HCT116 (cell line): ENCODE measurements around the gene CCP110. TPM values are rescaled to one million over a fixed set of nuclear protein-coding genes. Genes with fewer than 3 reads are reported as not detected.

Experiments
- ATAC-seq: fragments of 200-7000 bp; cut with Tn5 transposase; 2 replicates; pipeline ENCODE4 v1.9.1; 2020; ENCODE audit warnings: mild to moderate bottlenecking, moderate library complexity
- BruUV-seq: library from RNA; stranded (reverse); fragments of 400-500 nt; replicated peaks from 2 replicates; lab custom pipeline; 2021; lab: Mats Ljungman, UMichigan
- CTCF ChIA-PET: fragments of 300-600 bp; sonication (Branson Sonifier 250); formaldehyde crosslinking; loops from one replicate; lab custom pipeline; 2021; ENCODE audit warnings: antibody characterized with exemption; lab: Charles Lee
- POLR2A ChIA-PET: fragments of 300-600, 350-600 bp; sonication (Branson Sonifier 250); formaldehyde crosslinking; loops from one replicate; lab custom pipeline; 2021; ENCODE audit warnings: antibody characterized with exemption; lab: Charles Lee
- RAD21 ChIA-PET, 2 experiments: fragments of 300-600 bp; sonication (Branson Sonifier 250); formaldehyde crosslinking; loops; one replicate each; lab custom pipeline; 2023; ENCODE audit warnings: low total read pairs in 2 of 2; ENCODE audit not compliant: uncharacterized antibody in 2 of 2, unreplicated experiment in 2 of 2, low non-redundant PET in 1 of 2; lab: Charles Lee
- DNase-seq: peaks from one replicate; pipeline ENCODE4 v3.0.0-alpha.2; 2010; ENCODE audit warnings: low read depth, low spot score
- H2AFZ ChIP-seq: fragments of 200-600 bp; shearing (Covaris generic), sonication (generic); 2 replicates; pipeline ENCODE4 v1.6.1; 2017; ENCODE audit warnings: low read depth, mixed run types, mixed read lengths, antibody characterized with exemption, low read length; ENCODE audit not compliant: poor library complexity, severe bottlenecking
- H3K27ac ChIP-seq: 2 replicates; pipeline ENCODE4 v1.5.1; 2012; ENCODE audit warnings: low read depth, low read length
- H3K27me3 ChIP-seq: fragments of 200-600 bp; sonication (generic); 2 replicates; pipeline ENCODE4 v1.6.1; 2016; ENCODE audit warnings: mixed run types, low read length, mixed read lengths; ENCODE audit not compliant: insufficient read depth
- H3K36me3 ChIP-seq, 2 experiments: fragments of 200-500 bp in 1 of 2; fragments of 200-600 bp in 1 of 2; sonication (Bioruptor generic) in 1 of 2; sonication (generic) in 1 of 2; 2 replicates each; pipeline versions ENCODE4 v1.5.1 to v1.6.1; 2014 to 2016; ENCODE audit warnings: low read length in 2 of 2, inconsistent platforms in 1 of 2, mixed read lengths in 1 of 2, mixed run types in 1 of 2; ENCODE audit not compliant: insufficient read depth in 2 of 2, control insufficient read depth in 1 of 2
- H3K4me1 ChIP-seq, 2 experiments: fragments of 200-600 bp in 1 of 2; sonication (generic) in 1 of 2; 2 replicates each; pipeline versions ENCODE4 v1.5.1 to v1.6.1; 2012 to 2017; ENCODE audit warnings: low read length in 2 of 2, inconsistent platforms in 1 of 2, mild to moderate bottlenecking in 1 of 2, mixed read lengths in 1 of 2, mixed run types in 1 of 2, moderate library complexity in 1 of 2; ENCODE audit not compliant: insufficient read depth in 2 of 2, control insufficient read depth in 1 of 2
- H3K4me2 ChIP-seq: fragments of 200-600 bp; sonication (generic); 2 replicates; pipeline ENCODE4 v1.6.1; 2017; ENCODE audit warnings: mixed run types, low read length, mixed read lengths
- H3K4me3 ChIP-seq, 2 experiments: fragments of 200-600 bp in 1 of 2; sonication (generic) in 1 of 2; replicated peaks in 1 of 2; 2 replicates each; pipeline ENCODE4 v1.5.1; 2011 to 2016; ENCODE audit warnings: low read length in 2 of 2, control low read depth in 1 of 2, low read depth in 1 of 2, mild to moderate bottlenecking in 1 of 2, mixed read lengths in 1 of 2, mixed run types in 1 of 2
- H3K79me2 ChIP-seq: fragments of 200-600 bp; sonication (generic); 2 replicates; pipeline ENCODE4 v1.6.1; 2017; ENCODE audit warnings: mild to moderate bottlenecking, mixed run types, low read length, moderate library complexity, mixed read lengths; ENCODE audit not compliant: insufficient read depth
- H3K9ac ChIP-seq: fragments of 200-600 bp; sonication (generic); 2 replicates; pipeline ENCODE4 v1.6.1; 2016; ENCODE audit warnings: low read length, mixed read lengths
- H3K9me2 ChIP-seq: fragments of 200-600 bp; sonication (generic), shearing (Covaris generic); 2 replicates; pipeline ENCODE4 v1.6.1; 2017; ENCODE audit warnings: mixed run types, mild to moderate bottlenecking, moderate library complexity; ENCODE audit not compliant: insufficient read depth
- H3K9me3 ChIP-seq, 2 experiments: fragments of 200-500 bp in 1 of 2; fragments of 200-600 bp in 1 of 2; sonication (Bioruptor generic) in 1 of 2; sonication (generic) in 1 of 2; 2 replicates each; pipeline ENCODE4 v1.6.1; 2014 to 2017; ENCODE audit warnings: low read length in 2 of 2, mixed read lengths in 2 of 2, inconsistent platforms in 1 of 2, low read depth in 1 of 2, mild to moderate bottlenecking in 1 of 2, mixed run types in 1 of 2, moderate library complexity in 1 of 2; ENCODE audit not compliant: control insufficient read depth in 1 of 2, insufficient read depth in 1 of 2
- H4K20me1 ChIP-seq: fragments of 200-600 bp; sonication (generic), shearing (Covaris generic); 2 replicates; pipeline ENCODE4 v1.6.1; 2017; ENCODE audit warnings: mixed run types, mild to moderate bottlenecking, moderate library complexity; ENCODE audit not compliant: insufficient read depth
- CBX3 ChIP-seq: IDR thresholded peaks from 2 replicates; pipeline ENCODE4 v1.6.1; 2012; ENCODE audit warnings: low read depth
- CEBPB ChIP-seq: IDR thresholded peaks from 2 replicates; pipeline ENCODE4 v1.6.1; 2012; ENCODE audit warnings: low read depth
- EGR1 ChIP-seq: IDR thresholded peaks from 2 replicates; pipeline ENCODE4 v1.6.1; 2012; ENCODE audit warnings: low read depth
- ELF1 ChIP-seq: IDR thresholded peaks from 2 replicates; pipeline ENCODE4 v1.6.1; 2012; ENCODE audit warnings: low read depth, borderline replicate concordance
- EZH2phosphoT487 ChIP-seq: fragments of 200-600 bp; IDR thresholded peaks from 2 replicates; pipeline ENCODE4 v1.6.1; 2018; ENCODE audit warnings: antibody characterized with exemption, borderline replicate concordance
- FOSL1 ChIP-seq: IDR thresholded peaks from 2 replicates; pipeline ENCODE4 v1.6.1; 2012; ENCODE audit warnings: low read depth
- JUND ChIP-seq: IDR thresholded peaks from 2 replicates; pipeline ENCODE4 v1.6.1; 2012
- MAX ChIP-seq: IDR thresholded peaks from 2 replicates; pipeline ENCODE4 v1.6.1; 2012
- POLR2A ChIP-seq: IDR thresholded peaks from 2 replicates; pipeline ENCODE4 v1.7.0; 2011; ENCODE audit warnings: borderline replicate concordance; ENCODE audit not compliant: insufficient read depth, insufficient read length; ENCODE audit errors: extremely low read depth
- POLR2AphosphoS5 ChIP-seq: IDR thresholded peaks from 2 replicates; pipeline ENCODE4 v1.6.1; 2011; ENCODE audit warnings: mild to moderate bottlenecking, low read depth, low read length, moderate library complexity
- RAD21 ChIP-seq: IDR thresholded peaks from 2 replicates; pipeline ENCODE4 v1.6.1; 2012; ENCODE audit warnings: low read depth, mild to moderate bottlenecking
- SIN3A ChIP-seq: IDR thresholded peaks from 2 replicates; pipeline ENCODE4 v1.6.1; 2012; ENCODE audit warnings: low read depth
- SP1 ChIP-seq: IDR thresholded peaks from 2 replicates; pipeline ENCODE4 v1.6.1; 2012; ENCODE audit warnings: low read depth
- TCF7L2 ChIP-seq: IDR thresholded peaks from 2 replicates; pipeline ENCODE4 v1.7.0; 2011; ENCODE audit warnings: borderline replicate concordance, inconsistent platforms; ENCODE audit not compliant: insufficient read depth, insufficient read length; ENCODE audit errors: extremely low read depth
- ZBTB33 ChIP-seq: IDR thresholded peaks from 2 replicates; pipeline ENCODE4 v1.6.1; 2011; ENCODE audit warnings: mild to moderate bottlenecking, low read length, moderate library complexity; ENCODE audit not compliant: insufficient replicate concordance; ENCODE audit errors: extremely low read depth
- ZFX ChIP-seq: fragments of 450-650 bp; IDR thresholded peaks from 2 replicates; pipeline ENCODE4 v1.6.1; 2017
- intact Hi-C: fragments of 100-400 bp; cut with micrococcal nuclease; formaldehyde crosslinking; loops from 2 replicates; pipeline ENCODE4 v1.10.0; 2022
- total RNA-seq: library from RNA; stranded (reverse); gene quantifications from one replicate; pipeline ENCODE4 v1.2.1, GENCODE V29; 2021; ENCODE audit not compliant: unreplicated experiment
- TF ChIP-seq, protein P1 (sequence below), 3 experiments: fragments of 200-600 bp in 1 of 3; sonication (generic) in 1 of 3; IDR thresholded peaks in 2 of 3; conservative IDR thresholded peaks in 1 of 3; 2 replicates each; pipeline ENCODE4 v1.5.1; 2012 to 2017; ENCODE audit warnings: low read depth in 2 of 3, low read length in 2 of 3, antibody characterized with exemption in 1 of 3, borderline replicate concordance in 1 of 3, control low read depth in 1 of 3, mild to moderate bottlenecking in 1 of 3, mixed read lengths in 1 of 3, mixed run types in 1 of 3, moderate library complexity in 1 of 3; ENCODE audit not compliant: insufficient read depth in 1 of 3
- TF ChIP-seq, protein P2 (sequence below): IDR thresholded peaks from 2 replicates; pipeline ENCODE4 v1.6.1; 2012

Gene CCP110
- total RNA-seq, 1 experiment from 2014 or later = 21.4 TPM

DNA sequence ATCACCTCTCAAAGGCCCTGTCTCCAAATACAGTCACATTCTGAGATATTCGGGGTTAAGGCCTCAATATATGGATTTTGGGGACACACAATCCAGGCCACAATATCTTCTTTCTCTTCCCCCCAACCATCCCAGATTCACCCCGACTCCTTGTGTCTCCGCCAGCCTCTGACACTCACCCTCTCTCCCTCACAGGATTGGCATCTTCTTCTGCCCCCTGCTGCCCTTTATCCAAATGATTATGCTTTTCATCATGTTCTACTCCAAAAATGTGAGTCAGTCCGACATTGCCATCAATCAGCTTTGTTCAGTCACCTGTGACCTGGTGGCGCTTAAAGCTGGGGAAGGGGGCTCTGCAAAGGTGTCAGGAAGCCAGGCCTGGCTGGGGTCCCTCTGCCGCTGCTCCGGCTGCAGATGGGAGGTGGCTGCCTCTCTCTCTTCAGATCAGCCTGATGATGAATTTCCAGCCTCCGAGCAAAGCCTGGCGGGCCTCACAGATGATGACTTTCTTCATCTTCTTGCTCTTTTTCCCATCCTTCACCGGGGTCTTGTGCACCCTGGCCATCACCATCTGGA, 36.9 kb upstream of the CCP110 start:
- no peak for DNase-seq
- Histone ChIP-seq H3K79me2 (no peaks in the 10 kb centered on the region), H3K27me3 (no peaks in the 10 kb centered on the region), H3K4me2 (no peak overlapping the region), H3K9me3 (no peaks in the 10 kb centered on the region), H4K20me1 (no peaks in the 10 kb centered on the region), H3K9me2 (no peaks in the 10 kb centered on the region), H3K4me1 (peaks cover 2 to 22% of the 10 kb centered on the region in 2 experiments; a peak in 2 of 4 replicates), H2AFZ (no peak overlapping the region), H3K4me3 (no peak overlapping the region), H3K9ac (no peak overlapping the region), H3K36me3 (peaks cover 0 to 4% of the 10 kb centered on the region in 2 experiments; a peak in 1 of 4 replicates), H3K27ac (no peak overlapping the region)
- BruUV-seq = no TSS peak
- ChIA-PET CTCF (no interaction called here), RAD21 (no interaction called here), POLR2A (no interaction called here)
- intact Hi-C loops = no loop called here
- no peak for TF ChIP-seq TCF7L2
- TF ChIP-seq, protein P1, sequence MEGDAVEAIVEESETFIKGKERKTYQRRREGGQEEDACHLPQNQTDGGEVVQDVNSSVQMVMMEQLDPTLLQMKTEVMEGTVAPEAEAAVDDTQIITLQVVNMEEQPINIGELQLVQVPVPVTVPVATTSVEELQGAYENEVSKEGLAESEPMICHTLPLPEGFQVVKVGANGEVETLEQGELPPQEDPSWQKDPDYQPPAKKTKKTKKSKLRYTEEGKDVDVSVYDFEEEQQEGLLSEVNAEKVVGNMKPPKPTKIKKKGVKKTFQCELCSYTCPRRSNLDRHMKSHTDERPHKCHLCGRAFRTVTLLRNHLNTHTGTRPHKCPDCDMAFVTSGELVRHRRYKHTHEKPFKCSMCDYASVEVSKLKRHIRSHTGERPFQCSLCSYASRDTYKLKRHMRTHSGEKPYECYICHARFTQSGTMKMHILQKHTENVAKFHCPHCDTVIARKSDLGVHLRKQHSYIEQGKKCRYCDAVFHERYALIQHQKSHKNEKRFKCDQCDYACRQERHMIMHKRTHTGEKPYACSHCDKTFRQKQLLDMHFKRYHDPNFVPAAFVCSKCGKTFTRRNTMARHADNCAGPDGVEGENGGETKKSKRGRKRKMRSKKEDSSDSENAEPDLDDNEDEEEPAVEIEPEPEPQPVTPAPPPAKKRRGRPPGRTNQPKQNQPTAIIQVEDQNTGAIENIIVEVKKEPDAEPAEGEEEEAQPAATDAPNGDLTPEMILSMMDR (IDR thresholded peaks at IDR 0.05 in 2 of 3, conservative IDR thresholded peaks at IDR 0.05 in 1 of 3; ENCODE audit: borderline replicate concordance in 1 of 3, insufficient read depth in 1 of 3, low read depth in 2 of 3, low read length in 2 of 3) = peak; percentile 14 to 32 (median 23); a peak in 2 of 6 replicates
- peak; percentile 58 for TF ChIP-seq RAD21
- ATAC-seq = no peak

- no peak overlapping the region for H2AFZ ChIP-seq
- no peaks in the 10 kb centered on the region; a peak in 1 of 4 replicates for H3K36me3 ChIP-seq
- intact Hi-C loops = no loop called here
- no peaks in the 10 kb centered on the region for H3K9me2 ChIP-seq
- no peak for DNase-seq
- RAD21 ChIA-PET = no interaction called here
- CTCF ChIA-PET = no interaction called here
- H3K27me3 ChIP-seq = no peaks in the 10 kb centered on the region
- no peak for ATAC-seq
- H3K4me2 ChIP-seq = no peak overlapping the region
- no peak overlapping the region for H3K4me3 ChIP-seq
- POLR2A ChIA-PET = interaction anchor here (0.6 kb wide), 1 partner anchor 69 kb away, joined by 3 read pairs; no protein-coding TSS in a partner anchor
- H3K9ac ChIP-seq = no peak overlapping the region
- H3K79me2 ChIP-seq = no peaks in the 10 kb centered on the region
- no peak overlapping the region for H3K27ac ChIP-seq
- H3K9me3 ChIP-seq = no peaks in the 10 kb centered on the region
- peaks cover 0 to 15% of the 10 kb centered on the region in 2 experiments; a peak in 2 of 4 replicates for H3K4me1 ChIP-seq
- BruUV-seq = no TSS peak
- no peaks in the 10 kb centered on the region for H4K20me1 ChIP-seq
- TF ChIP-seq ELF1 (no peak), ZFX (no peak), MAX (no peak), POLR2A (no peak), CEBPB (no peak), POLR2AphosphoS5 (no peak), SP1 (no peak), SIN3A (no peak), FOSL1 (no peak), EGR1 (no peak), TCF7L2 (no peak), ZBTB33 (no peak), JUND (no peak), EZH2phosphoT487 (no peak), CBX3 (no peak)
- TF ChIP-seq, protein P2, sequence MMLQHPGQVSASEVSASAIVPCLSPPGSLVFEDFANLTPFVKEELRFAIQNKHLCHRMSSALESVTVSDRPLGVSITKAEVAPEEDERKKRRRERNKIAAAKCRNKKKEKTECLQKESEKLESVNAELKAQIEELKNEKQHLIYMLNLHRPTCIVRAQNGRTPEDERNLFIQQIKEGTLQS = no peak
Measured at GRCh38 chr16:19488213-19488640, 35.5 kb upstream of the CCP110 start.
